GM12878 (cell line): ENCODE measurements around the gene ADAMTSL4. TPM values are rescaled to one million over a fixed set of nuclear protein-coding genes. Genes with fewer than 3 reads are reported as not detected.

Source experiments
- BRCA1 ChIP-seq: IDR thresholded peaks from 2 replicates; pipeline ENCODE4 v1.6.1; 2011; ENCODE audit warnings: low read depth, low read length, improper control_type of control experiment
- CUX1 ChIP-seq: IDR thresholded peaks from 2 replicates; pipeline ENCODE4 v1.6.1; 2012; ENCODE audit warnings: improper control_type of control experiment, low read depth, low read length; ENCODE audit not compliant: insufficient replicate concordance
- E2F4 ChIP-seq: IDR thresholded peaks from 2 replicates; pipeline ENCODE4 v1.6.1; 2012; ENCODE audit warnings: low read depth, low read length, improper control_type of control experiment
- EGR1 ChIP-seq, 2 experiments: IDR thresholded peaks; 1 replicate in 1 of 2; 2 replicates in 1 of 2; pipeline ENCODE4 v1.6.1; 2011 to 2012; ENCODE audit warnings: low read depth in 2 of 2, low read length in 2 of 2, borderline replicate concordance in 1 of 2, mild to moderate bottlenecking in 1 of 2, moderate library complexity in 1 of 2
- HDGF ChIP-seq: fragments of 450-650 bp; IDR thresholded peaks from 2 replicates; pipeline ENCODE4 v1.6.1; 2016; ENCODE audit warnings: antibody characterized with exemption
- PBX3 ChIP-seq: IDR thresholded peaks from 2 replicates; pipeline ENCODE4 v1.6.1; 2011; ENCODE audit warnings: mild to moderate bottlenecking, low read depth, low read length, moderate library complexity; ENCODE audit not compliant: insufficient replicate concordance
- SIN3A ChIP-seq: IDR thresholded peaks from 2 replicates; pipeline ENCODE4 v1.6.1; 2012; ENCODE audit warnings: low read depth, low read length, improper control_type of control experiment
- SMC3 ChIP-seq: IDR thresholded peaks from 2 replicates; pipeline ENCODE4 v1.6.1; 2011; ENCODE audit warnings: low read length, improper control_type of control experiment, borderline replicate concordance
- ZNF207 ChIP-seq: fragments of 450-650 bp; IDR thresholded peaks from 2 replicates; pipeline ENCODE4 v1.6.1; 2014; ENCODE audit warnings: antibody characterized with exemption, mild to moderate bottlenecking, borderline replicate concordance
- polyA plus RNA-seq, 11 experiments: library from polyadenylated mRNA; depleted of rRNA in 4 of 11; unstranded in 6 of 11; stranded (reverse) in 5 of 11; fragments of >200 nt; fragmentation: Nextera tagmentation in 4 of 11; fragmentation: Illumina TruSeq in 1 of 11; extraction: Ambion mirVana in 4 of 11; extraction: Trizol in 1 of 11; gene quantifications; 1 replicate in 1 of 11; 2 replicates in 10 of 11; pipeline versions ENCODE4 v1.2.1 to v1.2.3, GENCODE V29; 2011 to 2016; ENCODE audit warnings: inconsistent platforms in 2 of 11, missing spikeins in 2 of 11, low read depth in 1 of 11
- total RNA-seq, 4 experiments: library from RNA; depleted of rRNA in 3 of 4; stranded (reverse); fragments of >200 nt in 3 of 4; fragmentation: Illumina TruSeq in 1 of 4; extraction: Trizol in 1 of 4; gene quantifications; 2 replicates each; pipeline versions ENCODE4 v1.2.1 to v1.2.3, GENCODE V29; 2013 to 2021
- TF ChIP-seq, protein P1 (sequence below): fragments of 150-350 bp; IDR thresholded peaks from 2 replicates; pipeline ENCODE4 v1.6.1; 2016; ENCODE audit warnings: low read depth, low read length
- TF ChIP-seq, protein P2 (sequence below): fragments of 450-650 bp; formaldehyde crosslinking; IDR thresholded peaks from 2 replicates; pipeline ENCODE4 v1.4.0; 2020; ENCODE audit warnings: mild to moderate bottlenecking, moderate library complexity

The ADAMTSL4 gene
- total and polyA plus RNA-seq, 10 of the 15 experiments (the other 5 are each of a cell fraction or from before 2014, with no cell fraction given), result 0.04 to 0.15 (median 0.05) TPM; not detected in 5

GRCh38 chr1:150578272-150579109 is 29.3 kb downstream of the ADAMTSL4 start (continued):
- TF ChIP-seq, protein P1, sequence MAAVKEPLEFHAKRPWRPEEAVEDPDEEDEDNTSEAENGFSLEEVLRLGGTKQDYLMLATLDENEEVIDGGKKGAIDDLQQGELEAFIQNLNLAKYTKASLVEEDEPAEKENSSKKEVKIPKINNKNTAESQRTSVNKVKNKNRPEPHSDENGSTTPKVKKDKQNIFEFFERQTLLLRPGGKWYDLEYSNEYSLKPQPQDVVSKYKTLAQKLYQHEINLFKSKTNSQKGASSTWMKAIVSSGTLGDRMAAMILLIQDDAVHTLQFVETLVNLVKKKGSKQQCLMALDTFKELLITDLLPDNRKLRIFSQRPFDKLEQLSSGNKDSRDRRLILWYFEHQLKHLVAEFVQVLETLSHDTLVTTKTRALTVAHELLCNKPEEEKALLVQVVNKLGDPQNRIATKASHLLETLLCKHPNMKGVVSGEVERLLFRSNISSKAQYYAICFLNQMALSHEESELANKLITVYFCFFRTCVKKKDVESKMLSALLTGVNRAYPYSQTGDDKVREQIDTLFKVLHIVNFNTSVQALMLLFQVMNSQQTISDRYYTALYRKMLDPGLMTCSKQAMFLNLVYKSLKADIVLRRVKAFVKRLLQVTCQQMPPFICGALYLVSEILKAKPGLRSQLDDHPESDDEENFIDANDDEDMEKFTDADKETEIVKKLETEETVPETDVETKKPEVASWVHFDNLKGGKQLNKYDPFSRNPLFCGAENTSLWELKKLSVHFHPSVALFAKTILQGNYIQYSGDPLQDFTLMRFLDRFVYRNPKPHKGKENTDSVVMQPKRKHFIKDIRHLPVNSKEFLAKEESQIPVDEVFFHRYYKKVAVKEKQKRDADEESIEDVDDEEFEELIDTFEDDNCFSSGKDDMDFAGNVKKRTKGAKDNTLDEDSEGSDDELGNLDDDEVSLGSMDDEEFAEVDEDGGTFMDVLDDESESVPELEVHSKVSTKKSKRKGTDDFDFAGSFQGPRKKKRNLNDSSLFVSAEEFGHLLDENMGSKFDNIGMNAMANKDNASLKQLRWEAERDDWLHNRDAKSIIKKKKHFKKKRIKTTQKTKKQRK, result no peak
- TF ChIP-seq SIN3A, result peak; percentile 58; the same call in 1 of the 2 replicates
- TF ChIP-seq ZNF207, result no peak
- TF ChIP-seq E2F4, result no peak
- peak; percentile 44; the same call in 1 of the 2 replicates for TF ChIP-seq HDGF
- TF ChIP-seq PBX3, result no peak
- peak; percentile 13; the same call in 1 of the 2 replicates for TF ChIP-seq SMC3
- TF ChIP-seq, protein P2, sequence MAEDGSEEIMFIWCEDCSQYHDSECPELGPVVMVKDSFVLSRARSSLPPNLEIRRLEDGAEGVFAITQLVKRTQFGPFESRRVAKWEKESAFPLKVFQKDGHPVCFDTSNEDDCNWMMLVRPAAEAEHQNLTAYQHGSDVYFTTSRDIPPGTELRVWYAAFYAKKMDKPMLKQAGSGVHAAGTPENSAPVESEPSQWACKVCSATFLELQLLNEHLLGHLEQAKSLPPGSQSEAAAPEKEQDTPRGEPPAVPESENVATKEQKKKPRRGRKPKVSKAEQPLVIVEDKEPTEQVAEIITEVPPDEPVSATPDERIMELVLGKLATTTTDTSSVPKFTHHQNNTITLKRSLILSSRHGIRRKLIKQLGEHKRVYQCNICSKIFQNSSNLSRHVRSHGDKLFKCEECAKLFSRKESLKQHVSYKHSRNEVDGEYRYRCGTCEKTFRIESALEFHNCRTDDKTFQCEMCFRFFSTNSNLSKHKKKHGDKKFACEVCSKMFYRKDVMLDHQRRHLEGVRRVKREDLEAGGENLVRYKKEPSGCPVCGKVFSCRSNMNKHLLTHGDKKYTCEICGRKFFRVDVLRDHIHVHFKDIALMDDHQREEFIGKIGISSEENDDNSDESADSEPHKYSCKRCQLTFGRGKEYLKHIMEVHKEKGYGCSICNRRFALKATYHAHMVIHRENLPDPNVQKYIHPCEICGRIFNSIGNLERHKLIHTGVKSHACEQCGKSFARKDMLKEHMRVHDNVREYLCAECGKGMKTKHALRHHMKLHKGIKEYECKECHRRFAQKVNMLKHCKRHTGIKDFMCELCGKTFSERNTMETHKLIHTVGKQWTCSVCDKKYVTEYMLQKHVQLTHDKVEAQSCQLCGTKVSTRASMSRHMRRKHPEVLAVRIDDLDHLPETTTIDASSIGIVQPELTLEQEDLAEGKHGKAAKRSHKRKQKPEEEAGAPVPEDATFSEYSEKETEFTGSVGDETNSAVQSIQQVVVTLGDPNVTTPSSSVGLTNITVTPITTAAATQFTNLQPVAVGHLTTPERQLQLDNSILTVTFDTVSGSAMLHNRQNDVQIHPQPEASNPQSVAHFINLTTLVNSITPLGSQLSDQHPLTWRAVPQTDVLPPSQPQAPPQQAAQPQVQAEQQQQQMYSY (CRISPR knock-in tag), result no peak
- no peak for TF ChIP-seq CUX1
- no peak for TF ChIP-seq EGR1 (IDR thresholded peaks at IDR 0.05; ENCODE audit: borderline replicate concordance in 1 of 2, low read depth in 2 of 2, low read length in 2 of 2)
- no peak for TF ChIP-seq BRCA1
